Measurements from ENCODE around the gene OR5B12.
"Not testable (repeated sequence)": the region's sequence is repeated elsewhere in the genome, so short reads cannot be mapped to it uniquely, and the experiment has no call there.

The OR5B12 gene

DNA sequence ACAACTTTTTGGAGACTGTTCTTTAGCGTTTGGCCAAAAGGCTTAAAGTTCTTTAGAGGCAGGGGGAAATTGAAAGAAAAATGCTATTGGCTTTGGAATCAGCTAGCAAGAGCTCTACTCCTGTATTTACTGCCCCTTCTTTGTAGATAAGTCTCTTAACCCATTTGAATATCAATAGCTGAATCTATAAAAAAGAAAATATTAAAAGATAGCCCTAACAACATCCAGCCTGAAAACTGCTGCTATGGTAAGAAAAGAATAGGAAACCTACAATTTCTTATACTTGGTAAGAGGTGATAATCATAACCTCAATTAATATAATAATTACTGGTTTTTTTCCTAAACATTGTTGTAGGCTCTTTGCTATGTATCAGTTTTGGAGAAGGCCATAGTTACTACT lies at the start of gene OR5B12:
OR5B12 (minus strand) TSS at position 101 of the 400 bp plus-strand sequence. CDS start 2,085 bp downstream, outside the sequence.
- DNase-seq: no peak

DNA sequence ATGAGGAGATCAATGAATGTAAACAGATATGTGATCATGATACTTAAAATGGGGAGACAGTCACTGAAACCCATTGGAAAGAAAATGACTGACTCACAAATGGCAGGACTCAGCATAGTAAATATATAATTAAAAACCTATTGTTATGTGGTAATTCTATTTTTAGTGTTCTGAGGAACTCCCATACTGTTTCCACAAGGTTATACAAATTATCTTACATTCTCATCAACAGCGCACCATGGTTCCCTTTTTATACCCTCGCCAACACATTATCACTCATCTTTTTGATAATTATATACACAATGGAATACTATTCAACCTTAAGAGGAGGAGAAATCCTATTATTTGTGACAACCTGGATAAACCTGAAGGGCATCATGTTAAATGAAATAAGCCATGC lies 48.8 kb upstream of the OR5B12 start:
- no peak for DNase-seq

DNA sequence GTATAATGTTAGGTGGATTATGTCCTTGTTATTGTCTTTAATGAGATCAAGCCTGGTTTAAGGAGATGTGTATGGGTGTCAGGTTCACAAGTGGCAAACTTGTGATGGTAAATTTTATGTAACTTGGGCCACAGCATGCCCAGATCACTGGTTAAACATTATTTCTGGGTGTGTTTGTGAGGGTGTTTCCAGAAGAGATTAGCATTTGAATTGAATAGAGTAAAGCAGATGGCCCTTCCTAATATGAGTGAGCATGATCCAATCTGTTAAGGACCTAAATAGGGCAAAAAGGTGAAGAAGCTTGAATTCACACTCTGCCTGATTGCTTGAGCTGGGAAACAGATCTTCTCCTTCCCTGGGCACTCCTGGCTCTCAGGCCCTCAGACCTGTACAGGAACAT lies 45.1 kb upstream of the OR5B12 start:
- no peak for DNase-seq

DNA sequence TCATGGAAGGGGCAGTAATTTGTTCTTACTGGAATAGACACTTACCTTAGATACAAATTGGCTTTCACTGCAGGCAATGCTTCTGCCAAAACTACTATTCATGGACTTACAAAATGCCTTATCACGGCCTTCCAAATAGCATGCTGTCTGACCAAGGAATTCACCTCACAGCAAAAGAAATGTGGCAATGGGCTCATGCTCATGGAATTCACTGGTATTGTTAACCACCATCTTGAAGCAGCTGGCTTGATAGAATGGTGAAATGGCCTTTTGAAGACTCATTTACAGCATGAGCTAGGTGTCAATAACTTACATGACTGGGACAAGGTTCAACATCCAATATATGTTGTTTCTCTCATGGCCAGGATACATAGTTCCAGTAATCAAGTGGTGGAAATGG lies 43.9 kb upstream of the OR5B12 start:
- DNase-seq: no peak

DNA sequence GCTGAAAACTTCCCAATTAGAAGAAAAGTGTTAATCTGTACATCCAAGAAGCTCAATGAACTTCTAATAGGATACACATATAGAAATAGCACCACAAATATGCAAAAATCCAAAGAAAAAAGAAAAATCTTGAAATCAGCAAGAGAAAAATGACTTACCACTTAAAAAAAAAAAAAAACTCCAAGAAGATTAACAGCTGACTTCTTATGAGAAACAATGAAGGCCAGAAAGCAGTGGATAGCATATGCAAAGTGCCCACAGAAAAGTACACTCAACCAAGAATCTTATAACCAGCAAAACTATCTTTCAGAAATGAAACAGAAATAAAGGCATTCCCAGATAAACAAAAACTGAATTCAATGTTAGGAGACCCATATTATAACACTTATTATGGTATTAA lies 29.9 kb upstream of the OR5B12 start:
- no peak for DNase-seq

DNA sequence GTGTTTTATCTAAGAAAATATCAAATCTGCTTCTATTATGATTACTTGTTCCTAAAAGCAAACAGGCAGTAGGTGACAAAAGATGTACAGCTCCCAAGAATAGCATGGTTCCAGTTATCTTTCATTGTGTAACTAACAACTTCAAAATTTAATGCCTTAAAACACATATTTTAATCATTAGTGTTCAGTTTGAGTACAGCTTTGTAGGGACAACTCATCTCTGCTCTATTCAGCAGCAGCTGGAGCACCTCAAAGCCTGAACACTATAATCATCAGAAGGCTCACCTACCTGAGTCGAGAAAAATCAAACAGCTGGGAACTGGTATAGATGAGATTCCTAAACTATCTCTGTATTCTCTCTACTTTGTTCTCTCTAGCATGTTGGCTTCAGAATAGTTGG lies 24.3 kb upstream of the OR5B12 start:
- DNase-seq: no peak

DNA sequence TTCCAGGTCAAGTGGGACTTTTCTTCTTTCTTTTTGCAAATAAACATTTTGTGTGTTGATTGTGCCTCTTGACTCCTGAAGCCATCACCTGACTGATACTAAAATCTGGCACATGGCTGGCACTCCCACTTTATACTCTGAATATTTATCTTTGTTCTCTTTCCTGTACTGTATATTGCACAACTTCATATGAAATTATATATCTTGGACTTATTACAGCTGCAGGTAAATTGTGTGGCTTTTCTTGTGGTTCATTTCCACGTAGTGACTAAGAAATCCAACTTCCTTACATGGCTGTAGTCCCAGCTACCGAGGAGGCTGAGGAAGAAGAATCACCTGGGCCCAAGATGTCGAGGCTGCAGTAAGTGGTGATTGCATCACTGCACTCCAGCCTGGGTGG lies 23.7 kb upstream of the OR5B12 start:
- no peak for DNase-seq

DNA sequence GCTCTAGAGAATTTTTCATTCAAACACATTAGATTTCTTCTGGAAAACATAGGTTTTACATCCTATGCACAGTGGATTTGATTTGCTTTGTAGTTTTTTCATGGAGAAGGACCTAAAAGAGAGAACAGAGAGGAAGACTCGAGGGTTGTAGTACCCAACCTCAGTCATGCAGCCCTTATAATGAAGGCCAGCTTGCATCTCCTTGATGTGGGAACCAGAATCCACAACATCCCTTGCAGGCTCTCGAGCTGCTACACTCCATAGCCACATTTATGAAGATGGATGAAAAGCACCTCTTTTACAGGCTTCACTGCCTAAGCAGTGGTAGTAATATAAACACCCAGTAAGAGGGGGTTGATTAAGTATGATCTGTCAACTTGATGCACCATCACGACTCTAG lies 9.5 kb upstream of the OR5B12 start:
- no peak for DNase-seq

DNA sequence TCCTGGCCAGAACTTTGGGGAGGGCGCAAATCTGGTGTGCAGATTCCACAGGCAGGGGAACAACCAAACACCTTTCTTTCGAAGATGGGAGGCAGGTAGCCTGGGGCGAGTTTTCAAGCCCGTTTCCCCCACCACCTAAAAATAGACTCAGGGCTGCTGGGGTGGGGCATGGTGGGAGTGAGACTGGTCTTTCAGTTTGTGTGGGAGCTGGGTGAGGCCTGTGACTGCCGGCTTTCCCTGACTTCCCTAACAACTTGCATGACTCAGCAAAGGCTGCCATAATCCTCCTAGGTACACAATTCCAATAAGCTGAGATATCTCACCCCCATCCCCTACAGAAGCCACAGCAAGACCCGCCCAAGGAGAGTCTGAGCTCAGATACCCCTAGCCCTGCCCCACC lies 4.3 kb upstream of the OR5B12 start:
- no peak for DNase-seq

DNA sequence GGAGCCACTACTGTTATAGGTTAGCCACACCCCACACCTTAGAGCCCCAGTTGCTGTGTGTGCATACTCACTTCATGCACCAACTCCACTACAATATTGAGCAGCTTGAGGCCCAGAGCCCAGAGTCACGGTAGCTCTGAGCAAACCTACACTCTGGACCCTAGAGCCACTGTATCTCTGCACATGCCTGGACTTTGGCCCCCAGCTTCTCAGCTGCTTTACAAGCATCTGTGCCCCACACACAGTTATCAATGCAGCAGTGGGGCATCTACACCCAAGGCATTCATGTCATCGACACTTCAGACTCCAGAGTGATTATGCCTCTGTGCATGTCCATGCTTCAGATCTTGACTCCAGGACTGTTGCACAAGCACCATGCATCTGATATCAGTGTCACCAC lies 2.3 kb upstream of the OR5B12 start:
- DNase-seq: no peak

DNA sequence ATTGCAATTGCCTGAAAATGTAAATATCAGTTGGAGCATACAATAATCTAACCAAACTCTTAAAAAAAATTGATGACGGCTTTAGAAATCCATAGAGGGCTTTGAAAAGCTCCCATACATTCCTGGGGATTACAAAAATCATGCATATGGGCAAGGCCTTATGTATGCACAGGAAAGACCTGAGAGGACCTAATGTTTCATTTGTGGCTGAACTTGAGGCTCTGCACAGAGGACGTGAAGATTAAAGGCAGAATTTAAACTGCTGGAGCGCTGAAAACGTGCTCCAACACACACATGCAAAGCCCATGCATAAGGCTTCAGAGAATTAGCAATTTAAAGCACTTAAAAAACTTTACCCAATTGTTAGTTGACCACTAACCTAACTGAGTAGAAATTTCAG lies 3.5 kb downstream of the OR5B12 start:
- DNase-seq: no peak

DNA sequence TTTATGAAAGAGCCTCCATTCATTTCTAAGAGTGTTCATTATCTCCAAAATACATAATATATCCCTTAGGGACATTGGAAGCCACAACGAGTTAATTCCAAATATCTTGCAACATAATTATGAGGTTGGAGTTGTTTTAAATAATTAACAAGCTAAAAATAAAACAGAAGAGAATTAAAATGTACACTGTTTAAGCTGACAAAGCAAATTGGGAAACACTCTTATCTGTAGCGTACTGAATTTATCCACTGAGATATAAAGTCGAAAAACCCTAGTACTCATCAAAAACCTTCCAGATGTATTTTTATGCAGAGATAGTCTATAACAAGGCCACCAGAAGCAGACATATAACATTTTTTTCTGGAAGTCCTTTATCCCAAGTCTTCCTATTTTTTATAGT lies 7.8 kb downstream of the OR5B12 start:
- DNase-seq: no peak

DNA sequence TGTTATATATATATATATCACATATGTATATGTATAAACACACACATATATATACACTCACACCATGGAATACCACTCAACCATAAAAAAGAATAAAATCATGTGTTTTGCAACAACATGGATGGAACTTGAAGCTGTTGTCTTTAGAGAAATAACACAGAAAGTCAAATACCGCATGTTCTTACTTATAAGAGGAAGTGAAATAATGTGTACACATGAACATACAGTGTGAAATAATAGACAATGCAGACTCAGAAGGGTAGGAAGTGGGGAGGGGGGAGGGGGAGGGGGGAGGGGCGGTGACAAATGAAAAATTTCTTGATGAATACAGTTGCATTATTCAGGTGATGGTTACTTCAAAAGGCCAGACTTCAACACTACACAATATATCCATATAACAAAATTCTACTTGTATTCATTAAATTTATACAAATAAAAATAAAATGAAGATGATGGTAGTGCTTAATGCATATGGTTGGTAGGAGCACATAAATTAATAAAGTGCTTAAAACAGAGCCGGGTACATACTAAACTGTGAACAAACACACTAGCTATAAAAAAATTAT lies 8.3 kb downstream of the OR5B12 start:
- DNase-seq: no peak

DNA sequence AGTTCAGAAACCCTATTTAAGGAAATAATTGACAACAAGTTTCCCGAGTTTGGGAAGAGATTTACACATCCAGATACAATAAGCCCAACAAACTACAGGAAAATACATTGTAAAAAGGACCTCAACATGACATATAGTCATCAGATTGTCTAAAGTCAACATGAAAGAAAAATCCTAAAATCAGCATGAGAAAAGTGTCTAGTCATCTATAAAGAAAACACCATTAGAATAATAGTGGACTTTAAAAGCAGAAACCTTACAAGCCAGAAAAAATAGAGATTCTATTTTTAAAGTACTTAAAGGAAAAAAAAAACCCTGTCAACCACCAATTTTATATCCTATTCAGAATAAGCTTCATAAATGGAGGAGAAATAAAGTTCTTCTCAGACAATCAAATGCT lies 12.8 kb downstream of the OR5B12 start:
- DNase-seq: no peak

DNA sequence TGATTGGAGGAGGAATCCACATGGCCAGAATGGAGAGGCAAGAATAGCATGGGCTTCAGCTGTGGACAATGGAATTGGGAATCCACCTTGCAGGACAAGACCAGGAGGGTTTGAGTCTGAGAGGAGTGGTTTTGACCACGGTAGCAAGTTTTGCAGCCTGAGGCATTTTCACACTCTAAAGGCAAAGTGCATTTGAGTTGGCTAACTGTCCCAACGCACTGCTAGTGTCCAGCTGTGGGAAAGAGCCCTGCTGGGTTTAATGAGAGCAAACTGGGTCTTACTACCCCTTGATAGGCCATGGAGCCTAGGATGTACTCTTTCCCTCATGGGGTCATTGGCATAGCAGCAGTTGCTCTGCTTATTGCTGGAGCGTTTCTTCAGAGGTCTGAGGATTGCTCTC lies 14.0 kb downstream of the OR5B12 start, which contains the start of gene OR5B2:
OR5B2 (minus strand) TSS at position 101 of the 400 bp plus-strand sequence. CDS start 4,860 bp downstream, outside the sequence.
- no peak for DNase-seq

DNA sequence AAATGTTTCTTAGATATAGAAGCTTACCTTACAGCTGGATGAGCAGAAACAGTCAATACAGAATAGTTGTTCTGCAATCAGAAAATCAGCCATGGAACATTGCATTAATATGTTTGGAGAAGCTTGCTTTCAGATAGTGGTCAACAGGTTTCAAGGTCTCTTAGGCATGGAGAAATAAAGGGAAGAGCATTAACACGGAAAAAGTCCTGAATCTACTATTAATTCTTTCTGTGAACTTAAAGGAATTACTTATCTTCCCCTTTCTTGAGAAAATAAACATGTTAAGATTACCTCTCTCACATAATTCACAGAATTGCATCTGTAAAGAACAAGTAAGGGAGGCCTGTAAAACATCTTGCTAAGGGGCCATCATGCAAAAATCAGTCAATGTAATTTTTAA lies 35.3 kb downstream of the OR5B12 start, which contains the start of gene OR5B3:
OR5B3 (minus strand) TSS at position 101 of the 400 bp plus-strand sequence. CDS start 3,465 bp downstream, outside the sequence.
- DNase-seq: no peak

DNA sequence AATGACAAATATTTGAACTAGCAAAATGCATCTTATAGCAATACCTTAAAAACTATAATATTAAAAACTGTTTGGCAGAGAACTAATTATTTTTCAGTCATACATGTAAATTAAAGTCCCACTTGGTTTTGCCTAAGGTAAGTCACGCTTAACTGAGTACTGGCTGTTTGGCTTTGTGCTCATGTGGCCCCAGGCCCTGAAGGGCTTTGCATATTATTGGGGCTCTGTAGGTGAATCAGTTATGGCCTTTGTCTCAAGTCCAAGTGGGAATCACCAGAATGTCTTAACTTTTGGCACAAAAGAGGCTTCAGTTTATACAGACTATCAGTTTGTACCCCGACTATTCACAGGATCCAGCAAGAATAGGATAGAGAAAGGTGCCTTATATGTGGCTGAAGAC lies 42.4 kb downstream of the OR5B12 start:
- DNase-seq: not testable (repeated sequence)

DNA sequence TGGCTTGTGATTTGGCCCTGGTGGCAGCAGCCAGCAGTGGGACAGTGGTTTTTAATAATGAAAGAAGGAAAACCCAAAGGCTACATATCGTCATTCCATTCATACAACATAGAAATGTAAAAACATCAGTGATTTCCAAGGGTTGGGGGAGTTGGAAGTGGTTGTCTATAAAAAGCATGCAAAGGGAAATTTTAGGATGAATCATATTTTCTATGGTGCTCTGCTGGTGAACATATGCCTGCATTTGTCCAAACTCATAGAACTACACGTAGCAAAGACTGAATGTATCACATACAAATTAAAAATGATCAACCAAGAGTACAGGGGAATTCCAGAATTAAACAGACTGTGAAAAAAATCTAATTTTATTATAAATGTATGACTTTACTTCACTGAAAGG lies 46.5 kb downstream of the OR5B12 start:
- no peak for DNase-seq

DNA sequence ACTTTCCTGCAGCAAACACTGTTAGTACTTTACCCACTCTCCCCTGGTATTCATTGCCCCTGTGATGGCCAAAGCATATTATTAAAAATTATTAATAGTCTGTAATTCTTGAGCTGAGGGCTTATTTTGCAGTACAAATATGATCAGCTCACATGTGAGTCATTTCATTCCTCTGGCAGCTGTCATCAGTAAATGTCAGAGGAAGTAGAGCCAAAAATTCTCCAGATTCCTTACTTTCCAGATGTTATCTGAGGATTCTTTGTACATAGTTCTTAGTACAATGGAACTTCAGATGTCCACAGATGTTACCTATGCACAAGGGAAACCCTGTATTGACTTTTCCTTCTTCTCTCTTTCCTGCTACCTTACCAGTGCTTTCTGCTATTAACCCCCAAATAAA lies 47.8 kb downstream of the OR5B12 start:
- no peak for DNase-seq

DNA sequence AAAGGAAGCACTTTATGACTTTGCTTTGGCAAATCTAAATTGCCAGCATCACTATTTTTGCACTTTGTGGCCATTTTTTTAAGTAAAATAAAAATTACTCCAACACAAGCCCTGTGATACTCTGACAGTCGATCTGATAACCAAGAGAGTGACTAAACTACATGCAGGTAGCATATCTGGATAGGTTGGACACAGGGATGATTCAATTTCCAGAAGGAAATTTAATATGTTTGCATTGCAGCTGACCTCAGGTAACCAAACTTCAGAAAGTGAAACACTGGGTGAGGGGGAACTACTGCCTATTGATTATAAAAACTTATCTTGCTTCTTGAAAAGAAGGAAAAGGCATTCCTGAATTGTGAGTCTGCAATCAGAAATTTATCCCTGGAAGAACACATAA lies 49.3 kb downstream of the OR5B12 start:
- DNase-seq: no peak

DNA sequence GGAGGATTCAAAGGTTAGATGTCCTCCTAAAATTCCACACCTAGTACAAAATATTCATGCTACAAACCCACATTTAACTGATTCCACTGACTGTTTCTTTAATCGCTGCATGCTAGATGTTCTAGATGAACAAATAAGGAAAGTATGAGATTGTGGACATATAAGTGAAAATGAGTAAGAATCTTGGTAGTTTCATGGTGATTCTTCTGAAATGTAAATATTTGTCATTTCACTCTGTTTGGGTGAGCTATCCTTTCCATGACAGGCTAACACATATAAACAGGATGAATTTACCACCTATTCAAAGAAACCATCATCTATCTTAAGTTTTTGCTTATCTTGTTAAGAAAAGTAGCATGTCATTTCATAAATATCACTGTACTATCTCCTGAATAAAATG lies 50.2 kb downstream of the OR5B12 start:
- DNase-seq: no peak

DNA sequence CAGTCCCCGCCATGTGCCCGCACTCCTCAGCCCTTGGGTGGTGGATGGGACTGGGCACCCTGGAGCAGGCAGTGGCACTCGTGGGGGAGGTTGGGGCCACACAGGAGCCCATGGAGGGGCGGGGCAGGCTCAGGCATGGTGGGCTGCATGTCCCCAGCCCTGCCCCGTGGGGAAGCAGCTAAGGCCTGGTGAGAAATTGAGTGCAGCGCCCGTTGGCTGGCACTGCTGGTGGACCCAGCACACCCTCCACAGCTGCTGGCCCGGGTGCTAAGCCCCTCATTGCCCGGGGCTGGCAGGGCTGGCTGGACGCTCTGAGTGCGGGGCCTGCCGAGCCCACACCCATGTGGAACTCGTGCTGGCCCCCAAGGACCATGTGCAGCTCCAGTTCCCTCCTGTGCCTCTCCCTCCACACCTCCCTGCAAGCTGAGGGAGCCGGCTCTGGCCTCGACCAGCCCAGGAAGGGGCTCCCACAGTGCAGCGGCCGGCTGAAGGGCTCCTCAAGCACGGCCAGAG lies 51.4 kb downstream of the OR5B12 start:
- DNase-seq: no peak
